RCC 7860 (cell line): ENCODE results near the gene NUP214.

Experiments
- DNase-seq: peaks from one replicate; pipeline ENCODE4 v3.0.0-alpha.2; 2015; ENCODE audit warnings: low spot score
- FAIRE-seq: peaks from 2 replicates; lab custom pipeline; 2012; peaks lifted over from hg19 to GRCh38; lab: Jason Lieb, UNC

NUP214 gene

GRCh38 chr9:131125288-131126058 is at the start of gene NUP214:
Gene NUP214, plus strand, starts transcription at chr9:131125586. Its CDS starts 119 bp downstream, at chr9:131125705.
- FAIRE-seq (peak; percentile 76), DNase-seq (peak; percentile 92)

DNA sequence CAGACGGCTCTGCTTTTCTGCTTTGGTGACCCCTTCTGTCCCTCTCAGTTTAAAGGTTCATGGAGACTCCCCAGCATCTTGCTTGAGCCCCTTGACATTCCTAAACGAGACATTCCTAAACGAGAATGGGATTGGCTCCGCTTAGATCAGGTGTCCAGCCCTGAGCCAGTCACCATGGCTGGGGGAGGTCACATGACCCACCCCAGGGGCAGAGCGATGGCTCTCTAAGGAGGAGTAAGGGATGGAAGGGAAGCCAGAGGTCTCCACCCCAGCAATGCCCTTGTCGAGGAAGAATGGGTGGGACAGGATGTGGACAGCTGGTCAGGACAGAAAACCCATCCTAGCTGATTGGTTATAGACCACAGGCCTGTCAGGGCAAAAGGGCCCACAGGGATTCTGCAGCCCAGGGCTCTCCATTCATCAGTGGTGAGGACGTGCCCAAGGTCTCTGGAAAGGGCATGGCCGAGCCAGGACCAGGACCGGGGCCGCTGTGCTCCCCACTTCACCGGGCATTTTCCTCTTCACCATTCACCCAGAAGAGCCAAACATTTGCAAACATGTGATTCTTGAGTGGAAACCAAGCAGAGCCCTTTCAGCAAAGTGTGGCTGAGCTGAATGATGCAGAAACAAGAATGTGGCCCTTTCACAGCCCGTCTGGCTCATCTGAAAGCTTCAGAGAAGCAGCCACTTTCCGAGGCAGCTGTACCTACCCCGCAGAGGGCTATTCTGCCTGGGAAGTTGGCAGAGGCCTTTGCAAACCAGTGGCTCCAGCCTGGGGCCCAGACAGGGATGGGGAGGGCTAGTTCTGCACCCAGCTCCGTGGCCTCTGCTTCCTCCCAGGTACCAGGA is 48.8 kb upstream of the NUP214 start:
- no peak for FAIRE-seq
- no peak for DNase-seq

DNA sequence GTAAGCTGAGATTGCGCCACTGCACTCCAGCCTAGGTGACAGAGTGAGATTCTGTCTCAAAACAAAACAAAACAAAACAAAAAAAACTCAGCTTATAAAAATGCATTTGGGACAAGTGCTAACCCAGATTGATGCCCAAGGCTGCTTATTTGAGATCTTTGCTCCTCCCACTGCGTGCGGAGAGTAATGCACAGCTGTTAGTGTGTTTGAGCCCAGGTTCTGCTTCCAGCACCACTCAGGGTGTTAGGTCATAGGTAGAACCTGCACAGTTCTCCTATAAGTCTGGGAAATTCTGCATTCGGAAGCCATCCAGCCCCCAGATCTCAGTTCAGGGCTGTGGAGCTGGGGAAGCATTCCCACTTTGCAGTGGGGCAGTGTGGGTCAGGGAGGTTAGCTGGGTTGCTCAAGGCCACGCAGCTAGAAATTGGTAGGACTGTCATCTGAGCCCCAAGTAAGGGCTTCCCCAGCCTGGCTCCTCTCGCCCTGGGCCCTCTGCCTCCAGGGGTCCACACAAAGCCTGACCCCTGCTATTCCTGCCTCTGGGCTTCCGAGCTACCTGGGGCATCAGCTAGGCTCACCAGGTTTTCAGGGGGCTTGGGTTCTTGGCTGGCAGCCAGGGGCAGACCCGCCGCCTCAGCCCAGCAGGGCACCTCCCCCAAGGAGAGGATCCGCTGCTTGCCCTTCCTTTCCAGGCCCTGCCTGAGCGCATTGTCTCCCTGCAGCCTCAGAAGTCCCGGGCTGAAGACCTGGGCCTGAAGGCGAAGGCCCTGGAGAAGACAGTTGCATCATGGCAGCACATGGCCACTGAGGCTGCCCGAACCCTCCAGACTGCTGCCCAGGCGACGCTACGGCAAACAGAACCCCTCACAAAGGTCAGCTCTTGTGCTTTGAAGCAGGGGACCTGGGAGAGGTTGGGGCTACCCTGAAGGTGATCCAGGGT is 46.7 kb upstream of the NUP214 start:
- FAIRE-seq (no peak), DNase-seq (no peak)

GRCh38 chr9:131080589-131080988 is 44.8 kb upstream of the NUP214 start:
- FAIRE-seq (no peak), DNase-seq (no peak)

GRCh38 chr9:131081868-131082267 is 43.5 kb upstream of the NUP214 start:
- DNase-seq (no peak), FAIRE-seq (no peak)

GRCh38 chr9:131082774-131083512 is 42.4 kb upstream of the NUP214 start:
- DNase-seq, result no peak
- FAIRE-seq, result no peak

DNA sequence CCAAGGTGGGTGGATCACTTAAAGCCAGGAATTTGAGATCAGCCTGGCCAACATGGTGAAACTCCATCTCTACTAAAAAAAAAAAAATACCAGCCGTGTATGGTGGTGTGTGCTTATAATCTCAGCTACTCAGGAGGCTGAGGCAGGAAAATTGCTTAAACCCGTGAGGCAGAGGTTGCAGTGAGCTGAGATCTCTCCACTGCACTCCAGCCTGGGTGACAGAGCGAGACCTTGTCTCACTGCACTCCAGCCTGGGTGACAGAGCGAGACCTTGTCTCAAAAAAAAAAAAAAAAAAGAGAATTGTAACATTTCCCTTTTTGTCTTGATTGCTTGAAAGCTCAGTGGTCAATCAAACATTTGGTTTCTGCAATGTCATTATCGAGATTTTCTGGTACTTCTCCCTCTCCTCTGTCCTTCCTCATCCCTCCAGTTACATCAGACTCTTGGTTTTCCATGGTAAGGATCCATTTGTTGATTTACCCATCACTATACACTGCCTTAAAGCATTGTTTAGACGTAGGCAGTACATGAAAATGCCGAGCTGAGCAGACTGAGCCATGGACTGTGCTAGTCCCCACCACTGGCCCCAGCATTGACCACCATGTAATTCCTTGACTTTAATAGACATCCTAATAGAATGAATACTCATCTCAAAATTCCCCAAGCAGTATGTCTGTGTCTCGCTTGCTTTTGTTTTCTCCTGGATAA is 40.6 kb upstream of the NUP214 start:
- DNase-seq (no peak), FAIRE-seq (no peak)

DNA sequence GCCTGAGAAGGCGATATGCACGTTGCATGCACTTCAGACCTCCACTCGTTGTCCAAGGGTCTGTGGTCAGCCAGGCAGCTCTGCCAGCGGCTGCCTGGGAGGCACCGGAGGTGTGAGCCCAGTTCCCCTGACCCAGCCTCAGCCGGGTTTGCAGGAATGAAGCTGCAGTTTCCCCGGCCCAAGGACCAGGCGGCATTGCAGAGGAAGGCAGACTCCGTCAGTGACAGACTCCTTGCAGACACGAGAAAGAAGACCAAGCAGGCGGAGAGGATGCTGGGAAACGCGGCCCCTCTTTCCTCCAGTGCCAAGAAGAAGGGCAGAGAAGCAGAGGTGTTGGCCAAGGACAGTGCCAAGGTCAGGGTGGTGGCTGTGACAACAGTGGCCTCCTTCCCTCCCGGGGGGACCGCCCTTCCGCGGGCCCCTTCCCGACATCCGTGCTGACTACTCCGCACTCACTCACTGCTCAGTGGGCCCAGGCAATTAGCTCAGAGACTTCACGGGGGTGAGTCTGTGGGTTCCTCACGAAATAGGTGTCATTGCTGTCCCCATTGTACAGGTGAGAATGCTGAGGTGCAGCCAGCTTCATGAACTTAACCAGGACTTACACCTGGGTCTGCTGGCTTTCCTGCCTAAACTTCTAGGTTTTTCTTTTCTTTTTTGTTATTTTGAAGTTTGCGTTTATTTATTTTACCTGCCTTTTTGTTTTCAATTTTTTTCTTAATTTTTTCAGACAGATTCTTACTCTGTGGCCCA is 39.8 kb upstream of the NUP214 start:
- DNase-seq (no peak), FAIRE-seq (no peak)

- FAIRE-seq (no peak), DNase-seq (no peak)
Observed at GRCh38 chr9:131087354-131087893, 38.0 kb upstream of the NUP214 start.

DNA sequence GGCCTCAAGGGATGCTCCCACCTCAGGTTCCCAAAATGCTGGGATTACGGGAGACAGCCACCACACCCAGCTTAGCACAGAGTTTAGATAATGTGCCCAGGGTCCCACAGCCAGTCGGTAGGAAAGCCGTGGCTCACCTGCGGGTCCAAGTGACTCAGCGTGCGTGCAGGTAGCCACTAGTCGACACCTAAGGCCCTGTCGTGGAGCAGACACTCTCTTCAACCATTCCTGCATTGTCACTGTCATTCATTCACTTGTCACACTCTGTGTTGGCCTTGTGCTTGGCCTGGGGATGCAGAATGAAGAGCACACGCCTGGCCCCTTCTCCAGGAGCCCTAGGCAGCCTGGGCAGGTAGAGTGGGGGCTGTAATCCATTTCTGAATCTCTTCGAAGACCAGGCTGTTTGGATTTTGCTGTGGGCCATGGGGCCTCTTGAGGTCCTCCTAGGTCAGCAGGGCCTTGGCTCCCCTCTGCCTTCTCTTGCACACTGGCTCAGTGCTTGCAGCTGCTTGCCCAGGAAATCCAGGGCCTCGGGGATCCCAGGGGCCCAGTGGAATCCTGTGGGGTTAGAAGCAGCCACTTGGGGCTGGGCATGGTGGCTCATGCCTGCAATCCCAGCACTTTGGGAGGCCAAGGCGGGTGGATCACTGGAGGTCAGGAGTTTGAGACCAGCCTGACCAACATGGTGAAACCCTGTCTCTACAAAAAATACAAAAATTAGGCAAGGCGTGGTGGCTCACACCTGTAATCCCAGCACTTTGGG is 35.2 kb upstream of the NUP214 start:
- no peak for FAIRE-seq
- no peak for DNase-seq

- no peak for FAIRE-seq
- no peak for DNase-seq
Observed at GRCh38 chr9:131091352-131091992, 33.9 kb upstream of the NUP214 start.

DNA sequence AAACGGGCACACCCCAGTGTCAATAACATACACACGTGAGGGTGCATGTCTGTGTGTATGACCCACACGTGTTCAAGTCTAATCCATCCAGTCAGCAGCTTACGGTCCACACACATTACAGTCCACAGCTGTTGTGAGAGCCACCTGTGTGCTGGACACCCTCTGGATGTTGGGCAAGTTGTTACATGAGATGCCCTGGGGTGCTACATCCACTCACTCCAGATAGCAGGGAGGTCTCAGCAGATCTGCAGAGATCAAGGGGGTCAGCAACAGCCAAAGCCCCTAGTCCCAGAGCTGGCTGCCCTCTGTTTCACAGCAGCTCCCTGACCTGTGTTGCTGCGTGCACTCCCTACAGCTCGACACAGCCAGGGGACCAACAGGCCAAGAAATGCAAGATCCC is 33.4 kb upstream of the NUP214 start:
- FAIRE-seq, result no peak
- no peak for DNase-seq

DNA sequence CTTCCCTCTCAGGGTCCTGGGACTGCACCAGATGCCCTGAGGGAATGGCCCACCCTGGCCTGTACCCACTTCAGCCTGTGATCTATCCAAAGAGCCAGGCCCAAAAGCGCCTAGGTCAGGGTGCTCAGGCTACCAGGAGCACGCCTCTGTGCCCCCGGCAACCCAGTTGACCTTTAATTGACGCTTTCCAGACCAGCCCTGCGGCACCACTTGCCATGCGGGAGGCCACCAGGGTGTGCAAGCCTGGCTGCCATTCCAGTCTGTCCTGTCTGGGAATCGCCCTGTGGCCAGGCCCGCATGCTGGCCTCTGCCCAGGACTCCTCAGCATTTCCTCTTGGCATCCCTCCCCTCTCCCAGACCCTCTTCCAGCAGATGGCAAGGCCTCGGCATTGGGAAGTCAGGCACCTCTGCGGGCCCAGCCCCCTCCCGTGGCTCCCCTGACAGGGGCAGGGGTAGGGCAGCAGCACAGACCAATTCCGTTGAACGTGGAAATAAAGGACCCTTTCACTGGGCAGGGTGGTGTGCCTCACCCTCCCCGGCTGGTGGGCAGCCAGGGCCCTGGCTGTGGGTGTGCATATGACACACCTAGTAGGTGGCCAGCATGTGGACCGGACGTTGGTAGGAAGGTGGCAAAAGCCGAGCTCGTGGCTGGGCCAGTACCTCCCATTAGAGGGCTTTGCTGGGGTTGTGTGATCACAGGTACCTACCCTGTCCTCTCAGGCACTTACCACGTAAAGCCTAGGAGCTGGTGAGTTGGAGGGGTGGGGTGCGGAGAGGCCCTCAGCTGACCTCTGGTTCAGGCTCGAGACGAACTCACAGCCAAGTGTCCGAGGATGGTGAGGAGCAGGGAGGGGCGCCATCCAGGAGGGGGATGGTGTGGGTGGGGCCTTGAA is 32.6 kb upstream of the NUP214 start:
- FAIRE-seq (no peak), DNase-seq (no peak)

- FAIRE-seq (no peak), DNase-seq (no peak)
Observed at GRCh38 chr9:131094015-131094414, 31.4 kb upstream of the NUP214 start.

DNA sequence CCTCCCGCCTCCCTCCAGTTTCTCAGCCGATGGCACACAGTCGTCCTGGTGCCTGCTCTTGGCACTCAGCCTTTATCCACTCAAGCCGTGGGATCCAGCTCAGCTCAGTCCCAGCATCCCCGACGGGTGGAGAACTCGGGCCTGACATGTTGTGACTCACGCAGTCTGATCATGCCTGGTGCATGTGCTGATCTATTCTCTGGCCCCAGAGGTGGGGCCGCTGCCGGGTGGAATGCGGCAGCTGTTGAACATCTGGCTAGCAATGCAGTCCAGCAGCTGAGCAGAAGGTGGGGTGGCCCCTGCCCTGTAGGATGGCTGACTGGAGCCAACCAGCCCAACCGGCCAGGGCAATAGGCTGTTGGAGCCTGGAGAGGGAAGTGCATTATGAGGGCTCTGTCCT is 30.8 kb upstream of the NUP214 start:
- FAIRE-seq (no peak), DNase-seq (no peak)

GRCh38 chr9:131095666-131096268 is 29.6 kb upstream of the NUP214 start:
- DNase-seq (no peak), FAIRE-seq (no peak)
